ENCODE results near the gene RPS16.

RPS16 gene

GRCh38 chr19:39449116-39449797, 13.5 kb upstream of the RPS16 start:
- no peak for DNase-seq (ENCODE audit: low read depth in 2 of 2)

DNA sequence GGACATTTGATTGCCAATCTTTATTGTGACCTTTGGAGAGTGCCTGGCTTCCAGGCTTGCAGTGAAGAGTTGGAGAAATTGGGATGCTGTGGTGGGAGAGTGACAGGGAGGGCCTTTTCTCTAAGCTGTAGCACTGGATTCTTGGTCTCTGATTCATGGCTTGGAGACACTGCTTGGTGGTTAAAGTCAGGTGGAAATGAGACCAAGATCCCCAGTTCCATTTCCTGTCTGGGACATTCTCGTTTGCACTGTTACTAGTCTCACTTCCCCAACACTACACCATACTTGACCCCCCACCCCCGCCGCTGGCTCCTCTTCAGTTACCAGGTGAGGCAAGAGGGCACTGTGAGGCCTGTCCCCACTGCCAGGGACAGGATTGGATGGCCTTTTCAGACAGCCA, 12.5 kb upstream of the RPS16 start:
- no peak for DNase-seq (ENCODE audit: low read depth in 2 of 2)

- DNase-seq (ENCODE audit: low read depth in 2 of 2): no peak
Measured at GRCh38 chr19:39446365-39447084, 10.8 kb upstream of the RPS16 start.

DNA sequence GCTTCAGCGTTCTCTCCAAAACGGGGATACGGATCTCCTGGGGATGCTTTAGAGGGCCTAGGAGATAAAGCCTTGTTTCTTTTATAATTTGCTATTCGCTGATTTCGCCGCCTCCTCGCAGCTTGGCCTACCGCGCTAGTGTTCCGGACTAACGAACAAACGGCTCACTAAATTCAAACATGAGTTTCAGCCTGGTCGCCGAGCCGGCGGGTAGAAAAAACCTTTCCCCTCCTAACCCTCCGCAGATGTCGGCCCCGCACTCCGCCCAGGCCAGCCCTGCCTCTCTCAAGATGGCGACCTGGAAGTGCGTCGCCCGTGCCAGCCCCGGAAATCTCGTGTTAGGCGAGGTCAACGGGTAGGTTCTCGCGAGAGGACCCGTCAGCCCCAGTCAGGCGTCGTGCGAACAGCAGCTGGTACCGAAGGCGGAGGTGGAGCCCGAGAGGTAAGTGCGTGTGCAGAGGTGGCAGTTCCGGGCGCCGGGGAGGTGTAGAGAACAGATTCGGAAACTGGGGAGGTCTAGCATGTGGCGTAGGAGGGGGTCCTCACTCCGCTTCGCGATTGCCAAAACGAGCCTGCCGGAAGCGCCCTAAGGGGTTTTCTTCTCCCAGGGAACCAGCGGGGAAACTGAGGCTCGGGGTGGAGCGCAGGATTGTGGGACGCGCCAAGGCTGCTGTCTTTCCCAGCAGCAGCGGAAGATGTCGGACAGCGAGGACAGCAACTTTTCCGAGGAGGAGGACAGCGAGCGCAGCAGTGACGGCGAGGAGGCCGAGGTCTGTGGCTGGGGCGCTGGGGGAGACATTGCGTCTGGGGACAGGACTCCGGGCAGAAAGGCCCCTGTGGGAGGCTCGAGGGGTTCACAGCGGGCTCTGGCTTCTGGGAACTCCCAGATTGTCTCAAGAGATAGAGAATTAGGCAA, 9.7 kb upstream of the RPS16 start, which contains the start of gene SUPT5H:
Gene SUPT5H (plus strand): TSS at position 387 of the 916 bp plus-strand sequence. CDS start 309 bp downstream, at position 696.
- DNase-seq (ENCODE audit: low read depth in 2 of 2): peak; percentile 93 to 96

DNA sequence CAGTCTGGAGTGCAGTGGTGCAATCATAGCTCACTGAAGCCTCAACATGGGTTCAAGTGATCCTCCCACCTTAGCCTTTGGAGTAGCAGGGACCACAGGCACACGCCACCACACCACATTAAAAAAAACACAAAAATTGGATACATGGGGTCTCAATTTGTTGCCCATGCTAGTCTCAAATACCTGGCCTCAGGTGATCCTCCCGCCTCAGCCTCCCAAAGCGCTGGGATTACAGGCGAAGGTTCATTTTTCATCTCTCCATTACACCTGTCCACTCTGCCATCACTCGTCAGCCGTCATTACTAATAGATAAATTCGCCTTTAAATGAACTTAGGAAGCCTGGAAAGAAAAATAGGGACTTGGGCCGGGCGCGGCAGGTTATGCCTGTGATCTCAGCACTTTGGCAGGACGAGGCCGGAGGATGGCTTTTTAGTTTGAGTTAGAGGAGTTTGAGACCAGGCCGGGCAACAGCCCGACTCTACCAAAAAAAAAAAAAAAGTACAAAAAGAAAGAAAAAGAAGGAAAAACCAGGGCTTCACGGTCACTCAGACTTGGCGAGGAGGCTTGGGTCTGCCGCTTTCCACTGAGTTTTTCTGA, 8.9 kb upstream of the RPS16 start:
- no peak for DNase-seq (ENCODE audit: low read depth in 2 of 2)

GRCh38 chr19:39438270-39438934, 2.7 kb upstream of the RPS16 start:
- no peak for DNase-seq (ENCODE audit: low read depth in 2 of 2)

- DNase-seq (ENCODE audit: low read depth in 2 of 2): no peak
Measured at GRCh38 chr19:39436350-39436716, 584 bp upstream of the RPS16 start.

GRCh38 chr19:39434123-39435076, 1.3 kb downstream of the RPS16 start:
- no peak for DNase-seq (ENCODE audit: low read depth in 2 of 2)

- no peak for DNase-seq (ENCODE audit: low read depth in 2 of 2)
Measured at GRCh38 chr19:39433480-39434079, 2.2 kb downstream of the RPS16 start.

DNA sequence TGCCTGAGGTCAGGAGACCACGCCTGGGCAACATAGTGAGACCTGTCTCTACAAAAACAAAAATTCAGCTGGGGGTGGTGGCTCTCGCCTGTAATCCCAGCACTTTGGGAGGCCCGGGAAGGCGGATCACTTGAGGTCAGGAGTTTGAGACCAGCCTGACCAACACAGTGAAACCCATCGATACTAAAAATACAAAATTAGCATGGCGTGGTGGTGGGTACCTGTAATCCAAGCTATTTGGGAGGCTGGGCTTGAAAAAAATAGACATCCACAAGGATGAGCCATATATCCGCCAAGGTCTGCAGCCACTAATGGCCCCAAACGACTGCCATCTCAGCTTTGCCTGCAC, 3.1 kb downstream of the RPS16 start:
- no peak for DNase-seq (ENCODE audit: low read depth in 2 of 2)

GRCh38 chr19:39430675-39431593, 4.8 kb downstream of the RPS16 start:
- no peak for DNase-seq (ENCODE audit: low read depth in 2 of 2)

DNA sequence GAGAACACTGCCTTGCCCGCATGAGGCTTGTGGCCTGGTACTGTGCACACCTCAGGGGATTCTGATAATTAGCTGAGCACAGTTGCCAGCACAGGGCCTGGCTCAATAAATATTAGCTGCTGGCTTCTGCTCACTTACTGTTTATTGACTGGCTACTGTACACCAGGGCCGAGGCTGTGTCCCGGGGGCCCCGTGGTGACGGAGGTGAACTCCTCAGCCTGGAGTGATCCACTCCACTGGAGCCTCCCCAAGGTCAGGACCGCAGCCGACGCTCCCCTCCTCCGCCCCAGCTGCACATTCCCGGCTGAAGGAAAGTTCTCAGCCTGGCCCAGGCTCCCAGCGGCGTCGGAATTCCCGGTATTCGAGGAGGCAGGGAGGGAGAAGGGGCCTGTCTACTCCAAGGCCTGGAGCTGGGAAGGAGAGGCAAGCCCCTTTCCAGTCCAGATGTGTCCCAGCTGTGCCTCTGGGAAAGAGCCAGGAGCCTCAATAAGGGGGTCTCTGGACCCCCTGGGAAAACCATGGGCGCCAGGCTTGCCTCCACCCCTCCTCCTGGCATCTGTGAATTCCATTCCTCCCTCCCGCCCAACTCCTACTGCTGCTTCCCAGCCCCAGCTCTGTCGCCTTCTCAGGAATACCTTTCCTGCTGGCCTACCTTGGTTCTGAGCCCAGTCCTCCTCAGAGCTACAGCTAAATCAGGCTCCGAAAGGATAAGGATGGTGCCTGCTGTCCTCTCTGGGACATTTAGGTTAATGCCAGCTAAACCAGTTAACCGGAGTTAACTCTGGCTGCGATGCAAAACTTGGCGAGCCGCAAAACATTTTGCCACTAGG, 7.3 kb downstream of the RPS16 start:
- no peak for DNase-seq (ENCODE audit: low read depth in 2 of 2)

DNA sequence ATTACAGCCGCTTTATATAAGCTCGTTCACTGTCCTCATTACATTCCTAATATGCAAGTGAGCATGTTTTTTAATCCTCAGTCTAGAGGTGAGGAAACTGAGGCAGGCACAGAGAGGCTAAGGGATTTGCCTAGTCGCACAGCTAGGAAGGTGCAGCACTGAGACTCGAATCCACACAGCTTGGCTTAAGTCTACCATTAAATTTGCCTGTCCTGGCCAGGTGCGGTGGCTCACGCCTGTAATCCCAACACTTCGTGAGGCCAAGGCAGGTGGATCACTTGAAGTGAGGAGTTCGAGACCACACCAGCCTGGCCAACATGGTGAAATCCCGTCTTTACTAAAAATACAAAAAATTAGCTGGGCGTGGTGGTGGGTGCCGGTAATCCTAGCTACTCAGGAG, 8.0 kb downstream of the RPS16 start:
- no peak for DNase-seq (ENCODE audit: low read depth in 2 of 2)

- DNase-seq (ENCODE audit: low read depth in 2 of 2): no peak
Measured at GRCh38 chr19:39426170-39426569, 9.6 kb downstream of the RPS16 start.

DNA sequence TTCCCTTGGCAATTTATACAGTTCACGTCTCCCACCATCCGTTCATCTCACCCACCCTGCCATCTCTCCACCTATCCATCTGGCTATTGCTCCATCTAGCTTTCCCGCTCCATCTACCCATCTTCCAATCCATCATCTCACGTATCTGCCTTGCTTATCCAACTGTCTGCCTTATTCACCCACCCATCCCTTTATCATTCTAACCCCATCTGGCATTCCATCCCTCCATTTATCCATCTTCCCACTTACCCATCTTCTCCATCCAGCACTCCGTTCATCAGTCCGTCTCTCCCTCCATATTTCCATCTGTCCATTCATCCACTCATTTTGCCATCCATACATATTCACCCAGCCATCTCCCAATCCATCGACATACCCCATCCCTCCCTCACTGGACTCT, 10.0 kb downstream of the RPS16 start:
- no peak for DNase-seq (ENCODE audit: low read depth in 2 of 2)

DNA sequence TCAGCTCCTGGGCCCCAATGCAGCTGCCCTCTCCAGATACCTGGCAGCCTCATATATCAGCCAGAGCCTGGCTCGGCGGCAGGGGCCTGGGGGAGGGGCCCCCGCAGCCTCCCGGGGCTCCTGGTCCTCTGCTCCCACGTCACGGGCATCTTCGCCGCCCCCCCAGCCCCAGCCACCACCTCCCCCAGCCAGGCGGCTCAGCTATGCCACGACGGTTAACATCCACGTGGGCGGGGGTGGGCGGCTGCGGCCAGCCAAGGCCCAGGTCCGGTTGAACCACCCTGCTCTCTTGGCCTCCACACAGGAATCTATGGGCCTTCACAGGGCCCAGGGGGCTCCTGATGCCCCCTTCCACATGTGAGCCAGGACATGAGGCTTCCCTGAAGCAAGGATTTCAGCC, 10.8 kb downstream of the RPS16 start:
- no peak for DNase-seq (ENCODE audit: low read depth in 2 of 2)

GRCh38 chr19:39423258-39424086, 12.3 kb downstream of the RPS16 start:
- DNase-seq (ENCODE audit: low read depth in 2 of 2): no peak

Data from stimulated activated CD8-positive, alpha-beta memory T cell treated with anti-CD3 and anti-CD28 coated beads, Interleukin-15, amount 100 ng/mL, for 4 hours (primary cell).